Peyer's patch (tissue), 4 donors: ENCODE results near the gene TRIM15. TPM values are rescaled to one million over a fixed set of nuclear protein-coding genes. Genes with fewer than 3 reads are reported as not detected.
"Not testable (repeated sequence)": the region's sequence is repeated elsewhere in the genome, so short reads cannot be mapped to it uniquely, and the experiment has no call there.

Experiments
- DNase-seq, 3 donors: peaks; one replicate each; pipeline ENCODE4 v3.0.0-alpha.2; 2017 to 2019
- H3K27ac ChIP-seq, 4 donors: fragments of 200-600 bp; sonication (generic); one replicate each; pipeline ENCODE4 v1.5.1; 2016 to 2019
- H3K27me3 ChIP-seq, 2 donors: fragments of 200-600 bp; sonication (generic); one replicate each; pipeline ENCODE4 v1.5.1; 2019
- H3K36me3 ChIP-seq, 3 donors: fragments of 200-600 bp; sonication (generic); one replicate each; pipeline ENCODE4 v1.5.1; 2016 to 2019
- H3K4me1 ChIP-seq, 4 donors: fragments of 200-600 bp; sonication (generic); one replicate each; pipeline ENCODE4 v1.5.1; 2016 to 2019
- H3K4me3 ChIP-seq, 4 donors: fragments of 200-600 bp; sonication (generic); 1 replicate in 3 of 4; 2 replicates in 1 of 4; pipeline ENCODE4 v1.5.1; 2016 to 2019; ENCODE audit warnings: mild to moderate bottlenecking in 1 of 4
- H3K9me3 ChIP-seq, 4 donors: fragments of 200-600 bp; sonication (generic); one replicate each; pipeline ENCODE4 v1.5.1; 2016 to 2019; ENCODE audit warnings: mild to moderate bottlenecking in 1 of 4
- POLR2A ChIP-seq, 2 donors: fragments of 450-650 bp; IDR thresholded peaks; one replicate each; pipeline ENCODE4 v1.5.1; 2017; ENCODE audit warnings: antibody characterized with exemption in 2 of 2, mild to moderate bottlenecking in 2 of 2, moderate library complexity in 2 of 2
- total RNA-seq, 4 donors: library from RNA; depleted of rRNA; stranded (reverse); fragments of >200 nt; gene quantifications; one replicate each; pipeline ENCODE4 v1.1.0, GENCODE V29; 2016
- TF ChIP-seq, protein P1 (sequence below), 6 experiments: fragments of 450-650 bp in 4 of 6; fragments of 200-600 bp in 2 of 6; sonication (generic) in 1 of 6; IDR thresholded peaks; one replicate each; pipeline ENCODE4 v1.5.1; 2017 to 2019; ENCODE audit warnings: antibody characterized with exemption in 6 of 6, mild to moderate bottlenecking in 3 of 6, moderate library complexity in 1 of 6

The TRIM15 gene
- total RNA-seq: 100 to 1,000 TPM in 1 of 4 donors, 10 to 100 TPM in 3; 19.8 to 110 (median 81.0) TPM

DNA sequence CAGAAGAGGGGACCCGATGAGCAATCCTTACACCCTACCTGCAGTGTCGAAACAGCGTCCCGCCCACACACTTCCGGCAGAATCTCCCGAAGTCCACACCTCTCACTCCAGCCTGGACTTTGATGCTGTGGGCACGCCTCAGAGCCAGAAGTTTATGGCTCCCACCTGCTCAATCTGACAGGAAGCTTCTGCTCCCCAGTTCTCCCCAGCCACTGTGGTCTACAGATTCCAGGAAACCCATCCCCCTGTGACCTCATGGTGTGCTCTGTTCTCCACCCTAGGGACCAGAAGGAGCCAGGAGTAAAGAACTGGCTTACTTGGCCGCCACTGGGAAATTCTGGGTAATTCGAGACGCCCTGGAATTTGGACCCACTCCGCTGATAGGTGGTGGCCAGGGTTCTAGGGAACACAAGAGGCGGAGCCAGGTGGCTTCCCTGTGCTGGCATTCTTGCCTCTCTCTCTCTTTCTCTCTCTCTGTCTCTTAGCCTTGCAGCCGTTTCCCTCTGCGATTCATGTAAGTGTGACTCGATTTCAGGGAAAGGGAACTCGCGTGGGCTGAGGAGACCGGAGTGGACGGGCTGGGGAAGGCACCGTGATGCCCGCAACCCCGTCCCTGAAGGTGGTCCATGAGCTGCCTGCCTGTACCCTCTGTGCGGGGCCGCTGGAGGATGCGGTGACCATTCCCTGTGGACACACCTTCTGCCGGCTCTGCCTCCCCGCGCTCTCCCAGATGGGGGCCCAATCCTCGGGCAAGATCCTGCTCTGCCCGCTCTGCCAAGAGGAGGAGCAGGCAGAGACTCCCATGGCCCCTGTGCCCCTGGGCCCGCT, at the start of gene TRIM15:
Gene TRIM15 (plus strand): TSS at position 457 of the 828 bp plus-strand sequence. CDS start 139 bp downstream, at position 596.
- DNase-seq: peak in 2 of 3 donors; percentile 91 to 93
- Histone ChIP-seq H3K9me3 (no peaks in the 10 kb centered on the region), H3K4me1 (no peaks in the 10 kb centered on the region), H3K36me3 (peaks cover 0 to 14% (median 0%) of the 10 kb centered on the region in 3 donors), H3K4me3 (peak within 1 kb of the TSS in 3 of 4 donors; percentile 35 to 78 (median 57)), H3K27ac (peak within 1 kb of the TSS in 3 of 4 donors; percentile 75 to 99 (median 91)), H3K27me3 (no peaks in the 10 kb centered on the region)
- TF ChIP-seq, protein P1, sequence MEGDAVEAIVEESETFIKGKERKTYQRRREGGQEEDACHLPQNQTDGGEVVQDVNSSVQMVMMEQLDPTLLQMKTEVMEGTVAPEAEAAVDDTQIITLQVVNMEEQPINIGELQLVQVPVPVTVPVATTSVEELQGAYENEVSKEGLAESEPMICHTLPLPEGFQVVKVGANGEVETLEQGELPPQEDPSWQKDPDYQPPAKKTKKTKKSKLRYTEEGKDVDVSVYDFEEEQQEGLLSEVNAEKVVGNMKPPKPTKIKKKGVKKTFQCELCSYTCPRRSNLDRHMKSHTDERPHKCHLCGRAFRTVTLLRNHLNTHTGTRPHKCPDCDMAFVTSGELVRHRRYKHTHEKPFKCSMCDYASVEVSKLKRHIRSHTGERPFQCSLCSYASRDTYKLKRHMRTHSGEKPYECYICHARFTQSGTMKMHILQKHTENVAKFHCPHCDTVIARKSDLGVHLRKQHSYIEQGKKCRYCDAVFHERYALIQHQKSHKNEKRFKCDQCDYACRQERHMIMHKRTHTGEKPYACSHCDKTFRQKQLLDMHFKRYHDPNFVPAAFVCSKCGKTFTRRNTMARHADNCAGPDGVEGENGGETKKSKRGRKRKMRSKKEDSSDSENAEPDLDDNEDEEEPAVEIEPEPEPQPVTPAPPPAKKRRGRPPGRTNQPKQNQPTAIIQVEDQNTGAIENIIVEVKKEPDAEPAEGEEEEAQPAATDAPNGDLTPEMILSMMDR (IDR thresholded peaks at IDR 0.05): peak in 3 of 6 experiments; percentile 15 to 20 (median 16)
- peak; percentile 65 to 90 for TF ChIP-seq POLR2A (IDR thresholded peaks at IDR 0.05)

DNA sequence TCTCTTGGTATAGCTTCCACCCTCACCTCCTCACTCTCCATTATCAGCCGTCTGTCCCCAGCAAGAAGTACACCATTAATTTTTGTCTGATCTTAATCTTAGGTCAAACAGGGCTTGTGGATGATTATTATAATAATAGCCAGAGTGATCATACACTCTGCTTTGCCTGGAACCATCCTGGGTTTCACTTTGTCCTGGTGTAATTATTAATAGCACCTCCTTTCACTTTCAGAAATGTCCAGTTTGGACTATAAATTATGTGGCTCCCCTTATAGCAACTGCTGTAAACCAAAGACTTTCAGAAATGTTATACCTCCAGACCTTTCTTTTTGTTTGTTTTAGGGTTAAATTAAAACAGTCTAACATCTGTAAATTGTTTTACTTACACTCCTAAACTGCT, 49.5 kb upstream of the TRIM15 start:
- Histone ChIP-seq H3K4me3 (no peak overlapping the region), H3K27ac (peak overlapping the region in 3 of 4 donors; percentile 47 to 75 (median 72)), H3K36me3 (no peaks in the 10 kb centered on the region), H3K9me3 (no peaks in the 10 kb centered on the region), H3K4me1 (no peaks in the 10 kb centered on the region), H3K27me3 (no peaks in the 10 kb centered on the region)
- TF ChIP-seq, protein P1 (IDR thresholded peaks at IDR 0.05): no peak
- TF ChIP-seq POLR2A (IDR thresholded peaks at IDR 0.05): no peak
- DNase-seq: no peak

DNA sequence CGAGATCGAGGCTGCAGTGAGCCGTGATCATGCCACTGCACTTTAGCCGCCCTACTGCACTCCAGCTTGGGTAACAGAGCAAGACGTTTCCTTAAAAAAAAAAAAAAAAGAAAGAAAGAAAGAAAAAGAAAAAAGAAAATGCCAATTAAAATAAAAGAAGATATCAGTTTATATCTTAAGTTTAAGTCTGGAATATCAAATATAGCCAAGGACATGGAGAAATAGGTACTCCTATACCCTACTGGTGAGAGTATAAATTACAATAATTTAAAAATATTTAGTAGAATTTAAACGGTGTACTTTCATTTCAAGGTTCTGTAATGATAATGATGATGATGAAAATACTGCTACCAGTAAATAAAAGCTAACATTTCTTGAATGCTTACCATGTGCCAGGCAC, 46.6 kb upstream of the TRIM15 start:
- DNase-seq: no peak
- Histone ChIP-seq H3K9me3 (no peaks in the 10 kb centered on the region), H3K27me3 (no peaks in the 10 kb centered on the region), H3K36me3 (no peaks in the 10 kb centered on the region), H3K4me1 (peaks cover 0 to 4% (median 0%) of the 10 kb centered on the region in 4 donors), H3K27ac (no peak overlapping the region), H3K4me3 (no peak overlapping the region)
- no peak for TF ChIP-seq POLR2A (IDR thresholded peaks at IDR 0.05)
- TF ChIP-seq, protein P1 (IDR thresholded peaks at IDR 0.05): no peak

DNA sequence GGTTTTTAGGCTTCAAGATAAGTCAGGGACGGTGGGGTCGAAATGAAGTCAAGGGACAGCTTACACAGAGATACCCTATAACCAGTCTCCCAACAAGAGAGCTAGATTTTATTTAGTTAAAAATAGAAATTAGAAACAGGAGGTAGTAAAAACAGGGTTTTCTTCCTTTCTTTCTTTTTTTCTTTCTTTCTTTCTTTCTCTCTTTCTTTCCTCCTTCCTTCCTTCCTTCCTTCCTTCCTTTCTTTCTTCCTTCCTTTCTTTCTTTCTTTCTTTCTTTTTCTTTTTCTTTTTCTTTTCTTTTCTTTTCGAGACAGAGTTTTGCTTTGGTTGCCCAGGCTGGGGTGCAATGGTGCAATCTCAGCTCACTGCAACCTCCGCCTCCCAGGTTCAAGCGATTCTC, 44.7 kb upstream of the TRIM15 start:
- H3K4me3 ChIP-seq, DNase-seq, H3K36me3 ChIP-seq, H3K9me3 ChIP-seq, H3K27me3 ChIP-seq: not testable (repeated sequence)
- Histone ChIP-seq H3K27ac (peak overlapping the region in 2 of 4 donors; percentile 13 to 50), H3K4me1 (peaks cover 0 to 14% (median 0%) of the 10 kb centered on the region in 4 donors)

DNA sequence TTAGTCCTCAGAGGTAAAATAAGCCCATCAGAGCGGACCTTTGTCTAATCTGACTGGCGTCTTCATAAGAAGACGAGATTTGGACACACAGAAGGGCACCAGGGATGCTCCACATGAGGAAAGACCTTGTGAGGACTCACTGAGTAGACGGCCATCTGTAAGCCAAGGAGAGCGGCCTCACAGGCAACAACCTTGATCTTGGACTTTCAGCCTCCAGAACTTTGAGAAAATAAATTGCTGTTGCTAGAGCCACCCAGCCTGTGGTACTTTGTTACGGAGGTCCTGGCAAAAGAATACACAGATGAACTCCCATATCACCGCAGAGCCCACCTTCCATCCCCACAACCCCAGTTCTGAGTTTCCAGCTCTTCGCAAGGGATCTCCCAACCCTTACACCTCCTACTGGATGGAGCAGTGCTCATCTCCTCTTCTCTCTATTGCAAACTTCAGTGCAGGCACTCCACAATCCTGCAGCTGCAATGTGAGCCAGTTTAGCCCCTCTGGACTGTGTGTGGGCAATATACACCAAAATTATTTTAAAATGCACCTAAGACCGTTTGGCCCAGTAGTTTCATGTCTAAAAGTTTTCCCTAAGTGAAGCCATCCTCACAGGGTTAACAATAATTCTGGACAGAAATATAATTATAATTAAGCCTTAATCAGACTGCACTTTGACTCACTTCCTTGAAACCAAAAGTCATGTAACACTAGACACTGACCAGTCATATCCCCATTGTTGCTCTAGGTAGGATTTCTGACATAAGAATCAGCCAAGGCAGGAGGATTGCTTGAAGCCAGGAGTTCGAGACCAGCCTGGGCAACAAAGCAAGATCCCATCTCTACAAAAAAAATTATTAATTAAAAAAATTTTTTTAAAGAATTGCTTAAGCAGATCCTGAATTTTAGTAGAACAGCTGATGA, 41.6 kb upstream of the TRIM15 start:
- Histone ChIP-seq H3K36me3 (no peaks in the 10 kb centered on the region), H3K27ac (peak overlapping the region in 3 of 4 donors; percentile 35 to 67 (median 66)), H3K4me1 (peaks cover 0 to 14% (median 0%) of the 10 kb centered on the region in 4 donors), H3K27me3 (no peaks in the 10 kb centered on the region), H3K4me3 (no peak overlapping the region), H3K9me3 (no peaks in the 10 kb centered on the region)
- no peak for TF ChIP-seq POLR2A (IDR thresholded peaks at IDR 0.05)
- TF ChIP-seq, protein P1 (IDR thresholded peaks at IDR 0.05): no peak
- no peak for DNase-seq
